Duodenal mucosa (tissue), 2 donors: ENCODE results near the gene CARHSP1.

ENCODE experiments used
- H3K27ac ChIP-seq: one replicate; pipeline ENCODE4 v1.7.0; 2013; ENCODE audit warnings: low read depth, low read length
- H3K27me3 ChIP-seq, 2 donors: one replicate each; pipeline ENCODE4 v1.7.0; 2013; ENCODE audit warnings: low read length in 2 of 2, control low read depth in 1 of 2; ENCODE audit not compliant: insufficient read depth in 2 of 2, control insufficient read depth in 1 of 2
- H3K36me3 ChIP-seq, 2 donors: one replicate each; pipeline ENCODE4 v1.7.0; 2013; ENCODE audit warnings: low read length in 2 of 2, control low read depth in 1 of 2; ENCODE audit not compliant: insufficient read depth in 2 of 2, control insufficient read depth in 1 of 2
- H3K4me1 ChIP-seq, 2 donors: one replicate each; pipeline ENCODE4 v1.7.0; 2013; ENCODE audit warnings: low read length in 2 of 2, control low read depth in 1 of 2; ENCODE audit not compliant: insufficient read depth in 2 of 2, control insufficient read depth in 1 of 2
- H3K4me3 ChIP-seq, 2 donors: one replicate each; pipeline ENCODE4 v1.7.0; 2013; ENCODE audit warnings: low read length in 2 of 2, low read depth in 1 of 2
- H3K9ac ChIP-seq, 2 donors: one replicate each; pipeline ENCODE4 v1.7.0; 2013; ENCODE audit warnings: low read length in 2 of 2, low read depth in 1 of 2
- H3K9me3 ChIP-seq, 2 donors: one replicate each; pipeline ENCODE4 v1.7.0; 2013; ENCODE audit warnings: low read length in 2 of 2, control low read depth in 1 of 2; ENCODE audit not compliant: control insufficient read depth in 1 of 2

The CARHSP1 gene

DNA sequence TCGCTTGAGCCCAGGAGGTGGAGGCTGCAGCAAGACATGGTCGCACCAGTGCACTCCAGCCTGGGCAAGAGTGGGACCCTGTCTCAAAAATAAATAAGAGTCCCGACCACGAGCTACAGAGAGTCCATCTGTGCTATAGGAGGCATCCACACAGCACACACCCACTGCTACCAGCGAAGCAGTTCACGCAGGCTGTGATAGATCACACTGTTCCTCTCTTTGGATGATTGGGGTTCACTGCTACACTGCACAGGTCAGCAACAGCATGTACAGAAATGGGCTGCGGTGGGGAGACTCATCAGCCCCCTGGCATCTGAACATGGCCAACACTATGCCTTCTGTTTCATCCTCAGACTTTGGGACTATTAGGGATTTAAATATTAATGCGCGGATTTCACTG is 37.4 kb downstream of the CARHSP1 start:
- no peak overlapping the region for H3K4me3 ChIP-seq
- H3K27me3 ChIP-seq: no peaks in the 10 kb centered on the region
- no peak overlapping the region for H3K27ac ChIP-seq
- H3K9me3 ChIP-seq: no peaks in the 10 kb centered on the region
- peaks cover 15 to 36% of the 10 kb centered on the region in 2 donors for H3K36me3 ChIP-seq
- no peaks in the 10 kb centered on the region for H3K4me1 ChIP-seq
- no peak overlapping the region for H3K9ac ChIP-seq

DNA sequence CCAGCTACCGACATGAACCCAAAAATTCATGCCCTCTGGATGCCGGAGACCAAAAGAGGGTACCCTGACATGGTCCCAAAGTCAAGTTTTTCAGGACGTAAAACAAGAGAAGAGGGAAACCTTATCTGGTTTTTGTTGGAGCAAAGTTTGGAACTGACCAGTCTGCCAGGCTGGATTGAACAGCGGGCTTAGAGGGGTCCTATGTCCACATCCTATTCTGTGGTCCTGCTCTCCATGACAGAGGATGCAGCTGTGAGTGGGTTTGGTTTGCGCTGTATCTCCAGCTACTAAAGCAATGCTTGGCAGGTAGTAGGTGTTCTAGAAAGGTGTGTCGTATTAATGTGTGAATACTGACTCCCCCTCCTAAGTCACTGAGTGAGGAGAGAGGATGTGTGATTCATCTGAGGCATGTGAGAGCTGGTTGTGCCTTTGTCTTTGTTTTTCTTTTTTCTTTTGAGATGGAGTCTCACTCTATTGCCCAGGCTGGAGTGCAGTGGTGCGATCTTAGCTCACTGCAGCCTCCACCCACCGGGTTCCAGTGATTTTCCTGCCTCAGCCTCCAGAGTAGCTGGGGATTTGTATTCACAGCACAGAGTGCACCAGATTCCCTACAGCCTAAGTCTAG is 40.2 kb downstream of the CARHSP1 start:
- Histone ChIP-seq H3K27me3 (no peaks in the 10 kb centered on the region), H3K36me3 (peaks cover 15 to 44% of the 10 kb centered on the region in 2 donors), H3K4me3 (no peak overlapping the region), H3K9me3 (no peaks in the 10 kb centered on the region), H3K4me1 (no peaks in the 10 kb centered on the region), H3K27ac (no peak overlapping the region), H3K9ac (no peak overlapping the region)

DNA sequence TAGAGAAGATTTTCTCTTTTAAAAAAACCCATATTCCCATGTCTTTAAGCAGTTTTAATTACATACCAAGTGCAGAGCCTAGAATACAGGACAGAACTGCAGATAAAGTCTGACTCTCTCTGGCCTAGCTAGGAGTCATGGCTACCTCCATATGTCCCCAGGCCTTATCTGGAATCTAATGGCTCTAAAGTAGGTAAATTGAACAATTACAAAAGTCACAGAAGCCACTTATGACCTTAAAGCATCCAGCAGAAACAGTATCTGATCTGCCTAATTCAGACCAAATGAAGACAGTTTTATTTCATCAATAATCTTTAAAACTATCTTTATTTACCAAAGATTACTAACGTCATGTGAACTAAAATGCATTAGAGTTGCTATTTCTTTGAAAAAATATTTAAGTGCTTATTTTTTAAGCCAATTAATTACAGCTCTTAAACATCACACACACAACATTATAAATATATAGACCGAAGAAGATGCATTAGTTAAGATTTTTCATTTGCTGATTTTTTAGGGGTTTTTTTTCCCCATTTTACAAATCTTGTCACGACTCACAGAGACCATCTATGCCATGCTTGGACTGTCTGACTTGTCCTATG is 42.4 kb downstream of the CARHSP1 start:
- Histone ChIP-seq H3K9ac (no peak overlapping the region), H3K27ac (no peak overlapping the region), H3K4me1 (no peaks in the 10 kb centered on the region), H3K36me3 (peaks cover 21 to 51% of the 10 kb centered on the region in 2 donors), H3K27me3 (no peaks in the 10 kb centered on the region), H3K4me3 (no peak overlapping the region), H3K9me3 (no peaks in the 10 kb centered on the region)

DNA sequence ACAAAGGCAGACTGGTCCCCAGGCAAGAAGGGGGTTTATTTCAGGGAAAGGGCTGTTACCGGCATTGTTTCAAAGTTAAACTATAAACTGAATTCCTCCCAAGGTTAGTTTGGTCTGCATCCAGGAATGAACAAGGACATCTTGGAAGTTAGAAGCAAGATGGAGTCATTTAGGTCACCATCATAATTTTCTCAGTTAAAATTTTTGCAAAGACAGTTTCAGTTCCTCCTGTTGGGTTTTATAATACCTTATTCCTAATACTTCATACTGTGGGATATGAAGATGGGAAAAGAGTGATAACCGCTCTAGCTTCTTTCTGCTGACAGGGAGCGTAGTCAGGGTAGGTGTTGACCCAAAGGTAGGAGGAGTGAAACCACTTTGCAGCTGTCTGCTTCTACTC is 46.4 kb downstream of the CARHSP1 start:
- Histone ChIP-seq H3K9ac (no peak overlapping the region), H3K27ac (no peak overlapping the region), H3K27me3 (no peaks in the 10 kb centered on the region), H3K9me3 (no peaks in the 10 kb centered on the region), H3K36me3 (peaks cover 27 to 57% of the 10 kb centered on the region in 2 donors), H3K4me1 (no peaks in the 10 kb centered on the region), H3K4me3 (no peak overlapping the region)

DNA sequence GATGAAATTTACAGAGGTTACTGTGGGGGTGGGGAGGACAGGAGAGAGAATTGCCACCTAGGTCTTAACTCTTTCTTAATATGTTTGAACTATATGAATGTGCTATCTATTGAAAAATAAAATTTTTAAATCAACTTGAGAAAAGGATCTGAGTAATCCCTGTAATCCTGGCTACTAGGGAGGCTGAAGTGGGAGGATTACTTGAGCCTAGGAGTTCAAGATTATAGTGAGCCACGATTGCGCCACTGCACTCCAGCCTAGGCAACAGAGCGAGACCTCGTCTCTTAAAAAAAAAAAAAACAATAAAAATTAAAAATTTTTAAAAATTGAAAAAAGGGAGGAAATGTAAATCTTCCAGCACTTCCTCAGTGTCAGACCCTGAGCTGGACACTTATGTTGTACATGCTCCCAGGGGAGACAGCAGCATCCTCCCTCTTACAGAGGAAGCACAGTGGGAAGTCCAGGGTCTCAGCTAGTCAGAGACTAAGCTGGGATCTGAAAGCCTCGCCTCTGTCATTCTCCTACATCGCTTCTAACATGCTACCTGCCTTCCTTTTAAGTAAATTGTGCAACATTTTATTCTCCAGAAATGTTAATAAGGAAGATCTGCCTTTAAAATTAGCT is 49.3 kb downstream of the CARHSP1 start:
- no peak overlapping the region for H3K4me3 ChIP-seq
- no peak overlapping the region for H3K27ac ChIP-seq
- no peaks in the 10 kb centered on the region for H3K4me1 ChIP-seq
- H3K36me3 ChIP-seq: peaks cover 32 to 73% of the 10 kb centered on the region in 2 donors
- H3K9me3 ChIP-seq: no peaks in the 10 kb centered on the region
- no peaks in the 10 kb centered on the region for H3K27me3 ChIP-seq
- no peak overlapping the region for H3K9ac ChIP-seq

DNA sequence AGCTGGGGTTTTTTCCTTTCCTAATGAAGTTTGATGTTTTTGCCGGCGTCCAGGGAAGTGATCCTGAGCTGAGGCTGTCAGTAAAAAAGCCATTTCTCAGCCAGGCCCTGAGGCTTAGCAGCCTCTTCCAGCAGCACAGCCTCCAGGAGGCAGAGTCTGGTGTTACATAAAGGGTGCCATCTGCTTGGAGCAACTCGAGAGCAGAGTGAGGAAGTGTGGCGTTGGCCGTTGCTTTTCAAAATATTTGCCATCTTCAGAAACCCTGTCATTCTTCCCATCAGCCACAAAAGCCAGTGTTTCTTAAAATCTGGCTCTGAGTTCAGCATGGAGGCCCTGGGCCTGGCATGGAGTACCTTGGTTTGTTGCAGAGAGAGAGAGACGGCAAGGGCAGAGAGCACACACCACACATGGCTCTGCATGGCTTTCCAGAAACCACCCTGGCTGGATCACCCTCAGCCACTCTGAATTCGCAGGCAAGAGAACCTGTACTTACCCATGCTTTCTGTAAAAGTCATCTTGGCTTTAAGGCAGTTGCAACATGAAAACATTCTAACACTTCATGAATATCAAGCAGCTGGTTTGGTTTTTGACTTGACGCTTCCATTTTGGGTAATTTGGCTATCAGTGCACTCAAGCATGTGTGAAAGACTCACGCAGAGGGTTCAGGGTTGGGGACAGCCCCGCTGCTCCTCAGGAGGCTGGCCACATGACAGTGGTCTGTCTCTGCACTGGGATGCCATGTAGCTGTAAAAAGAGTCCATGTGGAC is 50.1 kb downstream of the CARHSP1 start:
- Histone ChIP-seq H3K36me3 (peaks cover 39 to 74% of the 10 kb centered on the region in 2 donors), H3K27ac (no peak overlapping the region), H3K27me3 (no peaks in the 10 kb centered on the region), H3K4me3 (no peak overlapping the region), H3K9me3 (no peaks in the 10 kb centered on the region), H3K4me1 (no peaks in the 10 kb centered on the region), H3K9ac (no peak overlapping the region)

DNA sequence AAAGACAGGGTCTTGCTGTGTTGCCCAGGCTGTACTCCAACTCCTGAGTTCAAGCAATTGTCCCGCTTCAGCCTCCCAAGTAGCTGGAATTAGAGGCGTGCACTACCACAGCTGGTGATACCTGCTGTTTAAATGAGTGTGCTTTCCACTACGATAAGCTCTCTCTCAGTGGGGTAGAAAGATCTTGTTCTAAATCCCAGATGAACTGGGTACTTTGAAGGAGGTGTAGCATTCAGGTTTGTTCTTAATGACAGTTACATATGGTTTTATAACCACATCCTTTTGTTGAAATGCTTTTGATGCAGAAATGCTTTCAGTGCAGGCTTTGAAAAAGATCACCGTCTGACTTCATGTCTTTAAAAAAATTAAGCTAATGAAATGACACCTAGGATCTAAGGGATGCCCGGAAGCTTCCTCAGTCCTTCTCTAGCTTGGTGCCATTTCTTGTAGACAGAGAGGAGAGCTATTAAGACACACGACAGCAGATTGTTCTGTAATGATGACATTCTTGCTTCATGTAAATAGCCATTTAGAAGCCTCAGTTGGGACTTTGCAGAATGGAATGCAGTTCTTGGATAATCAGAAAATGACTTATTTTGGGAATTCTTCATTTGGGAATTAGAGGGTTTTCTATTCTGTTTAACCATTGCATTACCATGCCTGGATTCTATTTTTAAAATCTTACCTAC is 51.7 kb downstream of the CARHSP1 start:
- Histone ChIP-seq H3K27me3 (no peaks in the 10 kb centered on the region), H3K36me3 (peaks cover 45 to 76% of the 10 kb centered on the region in 2 donors), H3K9me3 (no peaks in the 10 kb centered on the region), H3K9ac (no peak overlapping the region), H3K27ac (no peak overlapping the region), H3K4me1 (no peaks in the 10 kb centered on the region), H3K4me3 (no peak overlapping the region)

DNA sequence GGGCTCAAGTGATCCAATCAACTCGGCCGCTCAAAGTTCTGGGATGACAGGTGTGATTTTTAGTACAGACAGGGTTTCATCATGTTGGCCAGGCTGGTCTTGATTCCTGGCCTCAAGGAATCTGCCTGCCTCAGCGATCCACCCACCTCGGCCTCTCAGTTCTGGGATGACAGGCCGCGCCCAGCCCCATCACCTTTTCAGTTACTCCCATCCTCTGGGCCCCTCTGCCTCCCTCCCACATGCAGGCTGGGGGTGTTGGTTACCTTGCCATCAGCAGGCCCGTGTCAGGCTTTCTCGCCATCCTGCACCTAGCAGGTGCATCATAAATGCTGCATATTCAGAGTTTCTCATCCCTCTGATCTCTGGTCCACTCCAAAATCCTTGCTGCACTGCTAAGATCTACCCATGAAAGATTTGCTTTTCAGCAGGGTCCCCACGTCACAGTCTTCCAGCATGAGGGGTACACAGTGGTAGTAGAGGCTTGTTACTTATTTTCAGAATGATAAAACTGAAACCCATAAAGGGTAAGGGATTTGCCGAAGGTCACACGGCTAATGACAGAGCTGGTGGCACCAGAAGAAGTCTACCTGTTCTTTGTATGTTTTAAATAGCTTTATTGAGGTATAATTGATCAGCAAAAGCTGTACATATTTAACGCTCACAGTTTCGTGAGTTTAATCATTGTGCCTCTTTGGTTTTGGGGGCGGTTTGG is 54.6 kb downstream of the CARHSP1 start:
- no peaks in the 10 kb centered on the region for H3K4me1 ChIP-seq
- no peaks in the 10 kb centered on the region for H3K9me3 ChIP-seq
- peaks cover 51 to 78% of the 10 kb centered on the region in 2 donors for H3K36me3 ChIP-seq
- no peak overlapping the region for H3K4me3 ChIP-seq
- no peak overlapping the region for H3K9ac ChIP-seq
- H3K27me3 ChIP-seq: no peaks in the 10 kb centered on the region
- H3K27ac ChIP-seq: no peak overlapping the region

DNA sequence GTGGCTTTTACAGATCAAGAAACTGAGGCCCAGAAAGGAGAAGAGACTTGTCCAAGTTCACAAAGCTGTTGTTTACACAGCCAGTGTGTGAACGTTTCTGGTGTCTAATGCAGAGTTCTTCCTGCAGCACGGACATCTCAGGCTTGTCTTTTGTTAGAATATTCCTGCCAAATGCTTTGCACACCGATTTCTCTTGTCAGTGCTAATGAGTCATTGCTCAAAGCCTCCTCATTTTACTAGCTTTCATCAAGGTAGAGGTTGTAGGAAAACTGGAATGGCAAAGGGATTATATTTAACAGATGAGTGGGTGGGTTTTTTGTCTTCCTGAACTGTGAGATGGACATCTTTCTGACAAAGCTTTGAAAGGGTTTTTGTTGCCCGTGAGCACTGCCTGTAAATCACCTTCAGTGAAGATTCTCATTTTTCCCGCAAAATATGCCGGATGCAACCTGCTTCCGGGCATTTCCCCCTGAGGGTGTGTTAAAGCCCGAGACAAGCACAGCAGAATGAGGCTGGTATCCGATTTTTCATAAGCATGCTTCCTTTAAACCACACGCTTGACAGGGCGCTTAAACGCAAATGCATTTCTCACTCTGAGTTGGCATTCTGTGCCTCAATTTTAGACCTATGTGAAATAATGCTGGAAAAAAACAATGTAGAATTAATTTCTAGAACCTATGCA is 56.5 kb downstream of the CARHSP1 start:
- H3K36me3 ChIP-seq: peaks cover 52 to 85% of the 10 kb centered on the region in 2 donors
- no peak overlapping the region for H3K4me3 ChIP-seq
- no peak overlapping the region for H3K27ac ChIP-seq
- H3K9ac ChIP-seq: no peak overlapping the region
- no peaks in the 10 kb centered on the region for H3K9me3 ChIP-seq
- H3K27me3 ChIP-seq: no peaks in the 10 kb centered on the region
- H3K4me1 ChIP-seq: no peaks in the 10 kb centered on the region
